Measurements from ENCODE around the gene BAHD1. TPM values are rescaled to one million over a fixed set of nuclear protein-coding genes. Genes with fewer than 3 reads are reported as not detected.

BAHD1 gene
- polyA plus RNA-seq, 3 donors = 0.67 to 8.9 (median 0.79) TPM

DNA sequence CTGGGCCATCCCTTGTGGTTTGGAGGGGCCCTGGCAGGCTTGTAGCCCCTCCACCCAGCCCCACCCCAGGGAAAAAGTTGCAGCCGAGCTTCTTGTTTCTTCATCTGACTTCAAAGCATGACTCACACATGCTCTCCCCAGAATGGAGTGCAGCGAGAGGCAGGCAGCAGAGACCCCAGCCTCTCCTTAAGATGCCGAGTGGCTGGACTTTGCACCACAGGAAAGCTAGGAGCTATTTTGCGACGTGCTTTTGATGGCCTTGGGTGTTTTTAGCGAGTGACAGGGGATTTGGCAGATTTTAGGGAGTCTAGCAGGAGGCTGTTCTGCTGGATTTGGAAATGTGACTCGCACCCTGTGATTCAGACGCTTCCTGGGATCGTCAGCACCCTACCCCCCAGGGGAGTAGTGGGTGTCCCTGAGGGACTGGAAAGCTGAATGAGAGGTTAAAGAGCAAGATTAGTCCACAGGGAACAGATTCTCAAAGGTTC is 14.2 kb downstream of the BAHD1 start:
- TF ChIP-seq, protein P1, sequence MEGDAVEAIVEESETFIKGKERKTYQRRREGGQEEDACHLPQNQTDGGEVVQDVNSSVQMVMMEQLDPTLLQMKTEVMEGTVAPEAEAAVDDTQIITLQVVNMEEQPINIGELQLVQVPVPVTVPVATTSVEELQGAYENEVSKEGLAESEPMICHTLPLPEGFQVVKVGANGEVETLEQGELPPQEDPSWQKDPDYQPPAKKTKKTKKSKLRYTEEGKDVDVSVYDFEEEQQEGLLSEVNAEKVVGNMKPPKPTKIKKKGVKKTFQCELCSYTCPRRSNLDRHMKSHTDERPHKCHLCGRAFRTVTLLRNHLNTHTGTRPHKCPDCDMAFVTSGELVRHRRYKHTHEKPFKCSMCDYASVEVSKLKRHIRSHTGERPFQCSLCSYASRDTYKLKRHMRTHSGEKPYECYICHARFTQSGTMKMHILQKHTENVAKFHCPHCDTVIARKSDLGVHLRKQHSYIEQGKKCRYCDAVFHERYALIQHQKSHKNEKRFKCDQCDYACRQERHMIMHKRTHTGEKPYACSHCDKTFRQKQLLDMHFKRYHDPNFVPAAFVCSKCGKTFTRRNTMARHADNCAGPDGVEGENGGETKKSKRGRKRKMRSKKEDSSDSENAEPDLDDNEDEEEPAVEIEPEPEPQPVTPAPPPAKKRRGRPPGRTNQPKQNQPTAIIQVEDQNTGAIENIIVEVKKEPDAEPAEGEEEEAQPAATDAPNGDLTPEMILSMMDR (IDR thresholded peaks at IDR 0.05) = no peak
- peak overlapping the region; percentile 15 for H3K4me2 ChIP-seq (replicated peaks; ENCODE audit: extremely low read depth, low read length, poor library complexity, severe bottlenecking)
- peak in 2 of 3 donors; percentile 17 to 44 for DNase-seq

GRCh38 chr15:40456299-40456712 is 15.6 kb downstream of the BAHD1 start:
- no peaks in the 10 kb centered on the region for H3K27me3 ChIP-seq (ENCODE audit: control insufficient read depth in 2 of 2, insufficient read depth in 2 of 2, low read length in 2 of 2)
- H3K4me3 ChIP-seq (replicated peaks in 1 of 3; ENCODE audit: low read depth in 2 of 3, low read length in 3 of 3) = no peak overlapping the region
- DNase-seq = no peak
- no peak overlapping the region for H3K9ac ChIP-seq (ENCODE audit: insufficient read depth, low read length, poor library complexity, severe bottlenecking)
- intact Hi-C loops (cut with micrococcal nuclease) = no loop called here
- H3K4me1 ChIP-seq (ENCODE audit: control insufficient read depth in 1 of 2, insufficient read depth in 2 of 2, low read length in 2 of 2) = peaks cover 19 to 31% of the 10 kb centered on the region in 2 donors
- WGBS (ENCODE audit: insufficient coverage) = over 99% methylated on average over 7 of the region's 7 CpGs
- peaks cover 84% of the 10 kb centered on the region for H4K20me1 ChIP-seq (ENCODE audit: insufficient read depth, low read length)
- Mint-ChIP-seq H3K4me3 (no peak overlapping the region), H3K9me3 (no peaks in the 10 kb centered on the region), H3K4me1 (peaks cover 50% of the 10 kb centered on the region), H3K27ac (peak overlapping the region in 1 of 7 donors; percentile 8), H3K27me3 (ENCODE audit: low read depth in 3 of 3) (peaks cover 0 to 2% (median 0%) of the 10 kb centered on the region in 3 donors), H3K36me3 (peaks cover 12 to 25% of the 10 kb centered on the region in 2 donors)
- no peak overlapping the region for H3K4me2 ChIP-seq (replicated peaks; ENCODE audit: extremely low read depth, low read length, poor library complexity, severe bottlenecking)
- H3K79me2 ChIP-seq (ENCODE audit: insufficient read depth, low read length) = peaks cover 52% of the 10 kb centered on the region
- H3K27ac ChIP-seq (ENCODE audit: low read depth in 1 of 2, low read length in 2 of 2) = no peak overlapping the region
- H2AFZ ChIP-seq (ENCODE audit: insufficient read depth, low read depth, low read length, poor library complexity, severe bottlenecking) = no peak overlapping the region
- peaks cover 12 to 25% of the 10 kb centered on the region in 2 donors for H3K36me3 ChIP-seq (replicated peaks in 1 of 2; ENCODE audit: control insufficient read depth in 1 of 2, insufficient read depth in 2 of 2, low read length in 2 of 2)
- TF ChIP-seq, protein P1 (IDR thresholded peaks at IDR 0.05) = no peak
- H3K9me3 ChIP-seq (replicated peaks in 1 of 2; ENCODE audit: control insufficient read depth in 1 of 2, insufficient read depth in 1 of 2, low read length in 2 of 2) = no peaks in the 10 kb centered on the region

More for the DNA sequence above, 14.2 kb downstream of the BAHD1 start:
- H3K9me3 ChIP-seq (replicated peaks in 1 of 2; ENCODE audit: control insufficient read depth in 1 of 2, insufficient read depth in 1 of 2, low read length in 2 of 2) = no peaks in the 10 kb centered on the region
- no peaks in the 10 kb centered on the region for H3K27me3 ChIP-seq (ENCODE audit: control insufficient read depth in 2 of 2, insufficient read depth in 2 of 2, low read length in 2 of 2)
- Mint-ChIP-seq H3K4me1 (peaks cover 52% of the 10 kb centered on the region), H3K4me3 (peak overlapping the region; percentile 48 to 73), H3K27me3 (ENCODE audit: low read depth in 3 of 3) (peaks cover 0 to 3% (median 0%) of the 10 kb centered on the region in 3 donors), H3K27ac (peak overlapping the region in 6 of 7 donors; percentile 6 to 82 (median 60)), H3K36me3 (peaks cover 8 to 17% of the 10 kb centered on the region in 2 donors), H3K9me3 (no peaks in the 10 kb centered on the region)
- H4K20me1 ChIP-seq (ENCODE audit: insufficient read depth, low read length) = peaks cover 87% of the 10 kb centered on the region
- H3K36me3 ChIP-seq (replicated peaks in 1 of 2; ENCODE audit: control insufficient read depth in 1 of 2, insufficient read depth in 2 of 2, low read length in 2 of 2) = peaks cover 12 to 13% of the 10 kb centered on the region in 2 donors
- peaks cover 19 to 31% of the 10 kb centered on the region in 2 donors for H3K4me1 ChIP-seq (ENCODE audit: control insufficient read depth in 1 of 2, insufficient read depth in 2 of 2, low read length in 2 of 2)
- WGBS (ENCODE audit: insufficient coverage) = 39% methylated on average over 5 of the region's 9 CpGs
- no peak overlapping the region for H3K4me3 ChIP-seq (replicated peaks in 1 of 3; ENCODE audit: low read depth in 2 of 3, low read length in 3 of 3)
- intact Hi-C loops (cut with micrococcal nuclease) = no loop called here
- H2AFZ ChIP-seq (ENCODE audit: insufficient read depth, low read depth, low read length, poor library complexity, severe bottlenecking) = no peak overlapping the region
- peaks cover 64% of the 10 kb centered on the region for H3K79me2 ChIP-seq (ENCODE audit: insufficient read depth, low read length)
- no peak overlapping the region for H3K9ac ChIP-seq (ENCODE audit: insufficient read depth, low read length, poor library complexity, severe bottlenecking)
- H3K27ac ChIP-seq (ENCODE audit: low read depth in 1 of 2, low read length in 2 of 2) = peak overlapping the region in 1 of 2 donors; percentile 6

Measured in CD14-positive monocyte (primary cell).